ENCODE data around the gene TNS3.

Gene TNS3

DNA sequence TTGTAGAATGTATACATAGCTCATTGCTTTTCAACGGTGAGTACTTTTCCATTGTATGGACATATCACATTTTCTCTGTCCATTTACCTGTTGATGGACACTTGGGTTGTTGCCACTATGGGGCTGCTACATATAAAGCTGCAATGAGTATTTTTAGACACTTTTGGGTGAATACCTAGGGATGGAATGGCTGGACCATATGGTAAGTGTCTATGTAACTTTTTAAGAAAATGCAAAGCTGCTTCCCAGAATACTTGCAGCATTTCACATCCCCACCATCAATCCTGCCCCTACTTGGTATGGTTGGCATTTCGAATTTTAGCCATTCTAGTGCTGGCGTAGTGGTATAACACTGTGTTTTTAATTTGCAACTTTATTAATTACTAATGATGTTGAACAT, 274.6 kb downstream of the TNS3 start:
- DNase-seq (ENCODE audit: low read depth in 2 of 2) = no peak

DNA sequence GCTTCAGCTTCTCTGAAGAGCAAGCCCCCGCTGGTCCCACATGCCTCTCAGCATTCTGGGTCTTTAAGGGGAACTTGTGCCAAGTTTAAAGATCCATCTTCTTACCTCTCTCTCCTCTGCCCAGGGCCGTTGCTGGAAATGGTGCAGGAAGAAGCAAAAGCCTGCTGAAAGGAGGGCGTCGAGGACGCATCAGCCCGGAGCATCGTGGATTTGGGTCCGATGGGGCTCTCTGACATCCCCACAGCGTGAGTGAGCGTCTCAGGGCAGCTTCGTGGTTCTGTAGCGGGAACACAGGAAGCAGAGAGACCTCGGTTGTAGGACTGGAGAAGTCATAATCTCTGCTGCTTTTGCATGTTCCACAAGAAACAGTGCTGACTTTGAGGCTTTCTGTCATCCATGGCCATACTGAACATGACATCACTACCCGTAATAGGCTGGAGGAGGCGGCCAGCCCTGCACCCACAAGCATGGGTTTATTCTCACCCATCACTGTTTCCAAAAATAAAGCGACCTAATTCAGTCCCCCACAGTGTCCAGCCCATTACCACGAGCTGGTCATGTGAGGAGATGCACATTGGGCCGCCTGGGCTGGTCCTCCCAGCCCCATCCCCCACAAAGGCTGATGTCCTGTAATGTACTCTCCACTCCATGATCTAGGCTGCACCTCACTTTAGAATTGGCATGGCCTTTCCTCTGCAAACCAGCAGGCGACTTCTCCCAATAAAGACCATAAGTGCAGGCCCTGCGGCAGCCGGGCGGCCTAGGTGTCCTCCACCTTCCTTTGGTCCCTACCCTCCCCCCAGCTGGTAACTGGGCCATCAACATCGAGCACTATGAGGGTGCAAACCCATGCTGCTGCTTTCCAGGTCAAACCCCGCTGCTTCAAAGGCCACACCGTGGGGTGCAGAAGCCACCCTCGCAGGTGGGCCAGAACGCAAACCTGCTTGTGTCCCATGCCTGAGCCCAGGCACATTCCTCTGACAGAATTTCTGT, 276.9 kb downstream of the TNS3 start:
- no peak for DNase-seq (ENCODE audit: low read depth in 2 of 2)

DNA sequence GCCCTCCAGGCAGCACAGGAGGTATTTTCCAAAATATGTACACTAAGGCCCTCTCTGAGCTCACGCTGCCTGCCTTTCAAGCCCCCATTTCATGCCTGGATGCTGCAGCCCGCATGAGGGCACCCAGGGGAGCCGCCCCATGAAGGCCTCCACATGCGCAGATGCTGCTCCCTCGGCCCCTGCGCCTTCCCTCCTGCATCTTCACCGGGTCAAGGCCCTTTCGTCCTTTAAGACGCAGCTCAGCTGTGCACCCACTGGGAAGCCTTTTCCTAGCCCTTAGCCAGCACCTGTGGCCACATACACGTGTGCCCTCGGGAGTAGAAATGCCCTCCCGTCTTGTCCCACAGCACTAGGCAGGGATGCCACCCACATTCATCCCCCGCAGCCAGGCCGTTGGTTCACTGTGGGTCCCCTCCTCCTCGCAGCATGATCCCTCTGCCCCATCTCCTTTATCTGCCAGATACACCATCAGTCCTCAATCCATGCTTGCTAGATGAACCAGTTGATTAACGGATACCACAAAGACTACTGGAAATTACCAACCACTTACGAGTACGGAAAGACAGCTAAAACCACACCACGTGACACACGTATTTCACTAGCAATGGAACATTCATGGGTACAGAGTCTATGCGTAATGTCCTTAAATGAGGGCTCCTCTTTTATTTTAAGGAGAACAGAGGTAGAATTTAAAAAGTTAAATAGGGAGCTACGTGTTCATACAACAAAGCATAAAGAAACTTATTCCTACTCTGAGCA, 278.0 kb downstream of the TNS3 start:
- no peak for DNase-seq (ENCODE audit: low read depth in 2 of 2)

DNA sequence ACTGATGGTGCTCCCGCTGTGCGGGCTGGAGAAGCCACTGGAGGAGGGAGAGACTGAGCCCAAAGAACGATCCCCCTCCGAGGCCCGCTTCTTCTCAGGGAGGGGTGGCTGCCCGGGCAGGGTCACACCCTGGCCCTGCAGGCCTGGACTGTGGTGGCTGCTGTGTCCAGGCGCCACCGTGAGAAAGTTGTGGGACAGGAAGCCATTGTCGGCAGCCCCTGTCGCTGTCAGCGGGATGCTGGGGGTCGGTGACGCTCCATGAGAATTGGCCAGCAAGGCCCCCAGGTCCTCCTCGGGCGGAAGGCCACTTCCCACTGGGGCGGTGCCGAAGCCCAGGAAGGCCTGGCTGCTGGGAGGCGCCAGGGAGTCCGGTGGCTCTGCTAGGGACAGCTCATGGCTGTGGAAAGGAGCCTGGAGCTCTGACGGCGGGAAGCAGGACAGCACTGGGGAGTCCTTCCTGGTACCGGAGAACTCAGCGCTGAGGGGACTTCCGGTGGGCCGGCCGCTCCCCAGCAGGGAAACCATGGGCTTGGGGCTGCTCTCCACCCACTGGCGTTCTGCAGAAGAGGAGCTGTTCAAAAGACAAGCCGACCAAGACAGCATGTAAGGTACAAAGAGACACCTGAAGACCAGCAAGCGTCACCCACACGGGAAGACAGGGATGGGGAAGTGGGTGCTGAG, 278.8 kb downstream of the TNS3 start:
- DNase-seq (ENCODE audit: low read depth in 2 of 2) = no peak

DNA sequence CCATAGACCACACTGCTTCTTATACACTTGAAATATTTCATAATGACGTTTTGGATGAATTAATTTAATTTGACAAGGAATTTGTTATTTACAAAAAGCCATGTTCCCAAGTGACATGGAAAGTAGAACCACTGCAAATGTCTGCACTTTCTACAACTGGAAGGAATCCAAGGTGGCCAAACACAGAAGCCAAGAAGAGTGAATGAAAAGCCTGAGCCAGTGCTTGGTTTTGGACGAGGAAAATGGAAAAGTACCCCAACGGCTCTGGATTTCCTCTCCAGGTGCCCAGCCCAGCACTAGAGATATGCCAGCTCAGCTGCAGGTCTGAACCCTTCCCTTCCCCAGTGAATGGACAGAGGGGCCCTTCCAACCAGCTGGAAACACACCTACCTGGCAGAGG, 279.4 kb downstream of the TNS3 start:
- no peak for DNase-seq (ENCODE audit: low read depth in 2 of 2)

DNA sequence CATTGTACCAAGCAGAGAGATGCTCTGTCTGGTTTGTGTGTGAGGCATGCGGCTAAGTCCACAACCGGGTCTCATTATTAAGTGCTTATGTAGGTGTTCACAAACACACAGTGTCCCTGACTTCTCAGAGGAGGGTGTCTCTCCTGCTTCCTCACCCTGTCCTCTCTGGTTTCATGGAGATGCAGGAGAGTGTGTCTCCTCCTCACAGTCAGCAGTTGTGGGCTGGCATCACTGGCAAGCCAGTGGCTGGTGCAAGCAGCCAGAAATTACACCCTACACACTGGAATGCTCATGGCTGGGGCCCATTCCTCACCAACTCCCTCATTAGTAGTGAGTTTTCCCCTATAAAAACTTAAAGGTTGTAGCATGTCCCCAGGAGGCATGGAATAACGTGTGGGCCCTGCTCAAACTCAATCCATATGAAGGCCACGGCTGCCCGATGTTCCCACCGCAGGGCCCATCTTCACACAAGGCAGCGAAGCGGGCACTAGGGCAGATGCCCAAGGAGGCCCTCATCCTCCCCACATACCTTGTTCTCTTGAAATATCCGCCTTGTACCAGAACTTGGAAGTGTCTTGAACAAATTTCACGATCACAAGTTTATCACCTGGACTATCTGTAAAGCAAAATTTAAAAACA, 280.1 kb downstream of the TNS3 start:
- no peak for DNase-seq (ENCODE audit: low read depth in 2 of 2)

DNA sequence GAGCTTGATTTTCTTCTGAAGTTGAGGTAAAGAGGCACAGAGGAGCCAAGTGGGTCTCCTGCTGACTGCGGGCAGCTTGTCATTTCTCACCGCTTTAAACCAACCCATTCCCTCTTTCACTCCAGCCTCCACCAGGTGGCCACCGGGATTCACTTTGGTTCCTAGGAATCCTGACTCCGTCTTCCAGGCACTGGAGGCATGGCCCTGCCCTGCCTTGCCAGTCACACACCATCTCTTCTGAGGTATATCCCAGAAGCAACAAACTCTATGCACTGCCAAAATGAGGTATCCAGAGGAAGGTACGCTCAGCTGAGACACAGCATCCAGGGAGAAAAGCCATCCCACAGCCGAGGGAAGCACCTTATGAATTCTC, 280.8 kb downstream of the TNS3 start:
- DNase-seq (ENCODE audit: low read depth in 2 of 2) = no peak

DNA sequence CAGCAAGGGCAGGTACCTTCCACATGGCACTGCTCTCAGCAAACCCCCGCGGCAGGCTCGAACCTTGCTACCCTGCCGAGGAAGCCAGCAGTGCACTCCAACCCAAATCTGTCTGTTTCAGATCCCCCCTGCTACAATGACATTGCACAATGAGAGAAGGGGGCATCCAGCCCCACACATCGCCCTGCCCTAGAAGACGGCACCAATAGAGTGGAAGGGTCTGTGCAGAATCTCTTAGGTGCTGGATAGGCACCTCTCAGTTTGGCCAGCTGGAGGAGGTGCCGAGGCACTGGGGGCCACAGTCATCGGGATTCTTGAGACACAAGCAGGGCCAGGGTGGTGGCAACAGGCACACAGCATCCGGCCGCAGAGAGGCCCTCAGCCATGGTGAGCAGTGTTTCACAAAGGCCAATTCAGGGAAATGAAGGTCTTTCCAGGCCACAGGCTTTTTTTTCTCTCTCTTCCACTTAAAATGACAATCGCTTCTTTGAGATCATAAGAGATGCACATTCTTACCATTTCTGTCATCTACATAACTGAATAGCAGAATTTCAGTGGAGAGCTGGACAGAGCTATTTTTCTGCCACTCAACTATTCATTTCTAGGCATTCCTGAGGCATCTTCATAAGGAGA, 281.3 kb downstream of the TNS3 start:
- no peak for DNase-seq (ENCODE audit: low read depth in 2 of 2)

DNA sequence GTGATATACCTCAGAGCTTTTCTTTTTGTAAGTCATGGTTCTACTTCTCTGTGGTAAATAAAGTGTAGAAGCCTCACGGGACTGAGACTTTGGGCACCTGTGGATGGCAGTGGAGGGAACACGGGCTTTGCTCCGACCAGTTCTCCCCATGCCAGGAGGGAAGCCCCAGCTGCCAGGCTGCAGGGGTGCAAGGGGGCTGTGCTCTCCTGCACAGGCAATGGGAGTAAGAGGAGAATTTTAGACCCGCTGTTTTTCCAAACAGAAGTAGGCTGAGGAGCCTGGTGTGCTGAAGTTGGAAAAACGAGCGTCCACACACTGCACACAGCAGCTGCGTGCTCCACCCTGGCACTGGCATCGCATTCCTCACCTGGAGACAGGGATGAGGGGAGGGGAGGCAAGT, 282.4 kb downstream of the TNS3 start:
- no peak for DNase-seq (ENCODE audit: low read depth in 2 of 2)

DNA sequence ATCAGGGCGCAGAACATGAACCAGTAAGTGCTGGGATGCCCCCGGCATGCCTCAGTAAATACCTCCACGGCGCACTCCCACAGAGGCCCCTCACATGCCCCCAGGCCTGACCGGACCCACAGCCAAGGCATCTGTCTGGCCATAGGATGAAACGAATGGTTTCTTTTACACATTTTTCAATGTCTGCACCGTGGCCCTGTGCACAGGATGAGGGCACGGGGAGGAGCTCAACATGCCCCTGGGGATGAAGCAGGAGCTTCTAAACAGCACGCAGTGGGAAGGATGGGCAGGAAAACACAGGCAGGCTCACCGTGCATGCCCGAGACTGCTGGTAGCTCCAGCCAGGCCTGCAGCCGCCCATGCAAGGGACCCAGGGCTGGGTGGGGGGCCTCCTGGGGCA, 283.3 kb downstream of the TNS3 start:
- no peak for DNase-seq (ENCODE audit: low read depth in 2 of 2)

DNA sequence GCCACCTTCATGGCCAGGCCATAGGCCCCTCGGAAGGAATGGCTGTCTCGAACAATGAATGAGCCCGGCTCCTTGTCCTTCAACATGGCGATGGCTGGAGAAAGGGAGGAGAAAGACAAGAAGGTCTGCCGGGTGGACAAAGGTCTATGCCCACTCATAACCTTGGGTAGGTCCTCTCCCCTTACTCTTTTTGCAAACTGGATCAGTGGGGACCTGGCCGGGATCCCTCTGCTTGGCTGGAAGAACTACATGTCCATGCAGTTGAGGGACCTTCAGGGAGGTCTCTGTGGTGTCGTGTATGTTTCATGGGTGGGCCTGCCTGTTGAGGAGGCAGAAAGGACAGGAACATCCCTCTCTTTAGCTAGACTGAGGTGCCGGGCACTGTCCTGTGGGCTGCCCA, 284.8 kb downstream of the TNS3 start:
- DNase-seq (ENCODE audit: low read depth in 2 of 2) = no peak

DNA sequence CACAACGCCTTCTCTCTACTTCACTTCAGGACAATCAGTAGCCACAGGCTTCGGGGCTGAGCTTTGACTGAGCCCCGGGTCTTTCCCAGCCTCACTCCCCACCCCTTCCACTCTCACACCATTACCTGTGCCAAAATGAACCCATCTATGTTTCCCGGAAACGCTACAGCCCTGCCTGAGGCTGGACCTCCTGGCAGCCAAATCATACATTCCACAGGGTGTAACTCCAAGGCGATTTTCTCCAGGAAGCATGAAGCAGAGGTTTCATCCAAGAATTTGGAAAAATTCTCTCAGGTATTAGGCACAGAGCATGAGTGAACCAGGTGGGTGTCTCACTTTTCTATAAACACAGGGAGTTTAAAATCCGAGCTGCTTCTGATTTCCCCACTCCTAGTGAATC, 286.3 kb downstream of the TNS3 start:
- no peak for DNase-seq (ENCODE audit: low read depth in 2 of 2)

DNA sequence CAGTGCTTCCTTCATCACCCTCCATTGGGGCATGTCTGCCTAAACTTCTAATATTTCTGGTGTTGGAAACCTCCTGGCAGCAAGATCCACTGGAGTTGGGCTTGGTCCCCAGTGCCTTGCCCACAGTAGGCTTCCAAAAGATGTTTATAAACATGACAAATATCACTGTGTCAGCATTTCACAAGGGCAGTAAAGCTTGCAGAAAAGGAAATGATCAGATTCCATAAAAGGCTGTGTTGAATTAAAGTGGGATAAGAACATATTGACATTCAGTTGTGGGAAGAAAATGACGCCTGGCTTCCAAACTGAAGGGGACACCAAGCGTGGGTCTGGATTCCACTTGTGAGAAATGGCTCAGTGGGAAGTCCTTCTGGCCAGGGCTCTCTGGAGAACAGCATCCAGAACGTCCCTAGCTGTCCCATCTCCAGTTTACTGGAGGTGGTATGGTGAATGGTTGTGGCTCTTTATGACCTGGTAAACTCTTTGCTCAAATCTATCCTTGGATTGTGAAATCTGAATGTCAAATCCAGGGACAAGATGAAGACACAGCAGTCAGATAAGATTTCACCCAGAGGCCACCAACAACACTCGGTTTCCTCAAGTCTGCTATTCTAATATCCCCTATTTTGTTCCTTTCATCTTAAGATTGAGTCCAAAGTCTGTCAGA, 287.2 kb downstream of the TNS3 start:
- no peak for DNase-seq (ENCODE audit: low read depth in 2 of 2)

DNA sequence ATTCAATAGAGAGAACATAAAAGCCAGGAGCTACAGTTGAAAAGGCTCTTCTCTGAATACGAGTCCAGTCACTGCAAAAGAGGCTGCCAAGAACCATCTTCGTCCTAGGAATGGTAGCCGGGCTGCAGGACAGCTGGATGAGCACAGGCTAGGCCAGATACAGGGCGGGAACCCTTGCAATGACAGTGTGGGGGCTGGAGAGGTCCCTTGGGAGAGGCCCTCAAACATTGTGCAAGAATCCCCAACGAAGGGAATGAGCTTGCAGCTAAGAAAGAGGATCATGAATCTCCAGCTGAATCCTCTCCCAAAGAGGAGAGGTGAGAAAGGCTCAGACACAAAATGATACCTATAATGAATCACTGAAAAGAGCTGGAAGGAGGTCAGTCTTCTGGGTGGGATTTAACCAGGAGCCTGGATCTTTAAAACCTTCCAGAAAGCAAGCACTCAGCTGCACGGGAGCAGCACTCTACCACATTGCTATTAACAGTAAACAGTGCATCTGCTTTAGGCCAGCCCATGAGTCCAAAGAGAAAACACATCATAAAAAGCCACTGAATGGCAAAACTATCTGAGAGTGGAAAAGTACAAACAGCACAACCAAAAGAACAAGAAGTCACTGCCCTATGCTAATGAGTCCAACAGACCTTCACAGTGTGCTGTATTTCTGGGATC, 287.9 kb downstream of the TNS3 start:
- no peak for DNase-seq (ENCODE audit: low read depth in 2 of 2)

DNA sequence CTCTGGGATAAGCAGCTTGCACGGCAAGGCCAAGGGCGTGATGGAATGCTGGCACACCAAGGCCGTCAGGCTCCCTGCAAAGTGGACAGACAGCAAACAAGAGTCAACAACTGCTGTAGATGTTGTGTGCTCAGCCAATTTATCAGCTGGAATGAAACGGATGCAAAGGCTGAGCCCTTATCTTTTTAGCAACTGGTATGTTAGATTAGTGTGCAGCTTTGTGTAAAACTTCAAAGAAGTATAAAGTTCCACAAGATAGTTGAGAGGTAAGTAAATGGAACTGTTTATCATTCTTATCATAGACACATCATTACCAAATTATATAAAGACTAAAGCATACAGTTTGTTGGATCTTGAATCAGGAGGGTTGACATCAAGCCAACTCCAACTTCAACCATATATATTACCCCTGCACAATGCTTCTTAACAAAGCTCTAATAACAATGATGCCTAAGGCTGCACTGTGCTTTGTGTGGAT, 289.0 kb downstream of the TNS3 start:
- no peak for DNase-seq (ENCODE audit: low read depth in 2 of 2)

DNA sequence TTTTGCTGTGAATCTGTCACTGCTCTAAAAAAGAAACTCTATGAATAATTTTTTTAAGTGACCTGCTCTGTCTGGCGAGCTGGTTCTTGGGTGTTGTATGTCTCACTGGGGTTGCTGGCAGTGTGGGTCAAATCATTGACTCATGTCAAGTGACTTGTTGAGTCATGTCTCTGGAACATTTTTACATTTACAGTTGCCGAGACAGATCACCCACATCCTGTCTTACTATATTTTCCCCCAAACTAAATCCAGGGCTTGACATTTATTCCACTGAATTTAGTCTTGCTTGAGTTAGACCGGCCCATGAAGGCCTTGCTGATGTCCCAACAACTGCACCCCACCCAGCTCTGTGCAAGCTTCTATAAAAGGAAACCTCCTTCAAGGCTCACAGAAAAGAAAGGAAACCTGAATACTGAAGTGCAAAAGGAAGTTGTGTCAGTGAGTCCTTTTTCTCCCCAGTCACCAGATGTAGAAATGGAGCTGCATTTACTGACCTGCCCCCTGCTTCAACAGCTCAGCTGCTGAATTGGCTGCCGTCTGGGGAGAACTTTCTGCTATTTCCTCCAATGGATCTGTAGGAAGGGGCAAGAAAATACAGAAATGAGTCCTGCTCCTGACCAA, 290.3 kb downstream of the TNS3 start:
- no peak for DNase-seq (ENCODE audit: low read depth in 2 of 2)

DNA sequence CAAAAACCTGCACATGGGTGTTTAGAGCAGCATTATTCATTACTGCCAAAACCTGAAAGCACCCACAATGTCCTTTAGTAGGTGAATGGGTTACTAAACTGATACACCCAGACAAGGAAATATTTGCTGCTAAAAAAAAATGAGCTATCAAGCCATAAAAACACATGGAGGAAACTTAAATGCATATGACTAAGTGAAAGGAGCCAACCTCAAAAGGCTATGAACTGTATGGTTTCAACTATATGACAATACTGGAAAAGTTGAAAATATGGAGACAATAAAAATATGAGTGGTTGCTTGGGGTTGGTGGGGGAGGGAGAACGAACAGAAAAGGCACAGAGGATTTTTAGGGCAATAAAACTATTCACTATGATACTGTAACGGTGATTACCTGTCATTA, 291.0 kb downstream of the TNS3 start:
- DNase-seq (ENCODE audit: low read depth in 2 of 2) = no peak

DNA sequence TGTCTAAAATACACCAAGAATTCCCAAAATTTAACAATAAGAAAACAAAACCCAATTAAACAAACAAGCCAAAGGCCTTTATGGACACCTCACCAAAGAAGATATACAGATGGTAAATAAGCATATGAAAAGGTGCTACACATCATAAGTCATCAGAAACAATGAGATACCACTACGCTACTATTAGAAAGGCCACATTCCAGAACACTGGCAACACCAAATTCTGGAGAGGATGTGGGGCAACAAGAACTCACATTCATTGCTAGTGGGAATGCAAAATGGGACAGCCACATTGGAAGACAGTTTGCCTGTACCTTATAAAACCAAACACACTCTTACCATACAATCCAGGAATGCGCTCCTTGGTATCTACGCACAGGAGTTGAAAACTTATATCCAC, 291.4 kb downstream of the TNS3 start:
- no peak for DNase-seq (ENCODE audit: low read depth in 2 of 2)

DNA sequence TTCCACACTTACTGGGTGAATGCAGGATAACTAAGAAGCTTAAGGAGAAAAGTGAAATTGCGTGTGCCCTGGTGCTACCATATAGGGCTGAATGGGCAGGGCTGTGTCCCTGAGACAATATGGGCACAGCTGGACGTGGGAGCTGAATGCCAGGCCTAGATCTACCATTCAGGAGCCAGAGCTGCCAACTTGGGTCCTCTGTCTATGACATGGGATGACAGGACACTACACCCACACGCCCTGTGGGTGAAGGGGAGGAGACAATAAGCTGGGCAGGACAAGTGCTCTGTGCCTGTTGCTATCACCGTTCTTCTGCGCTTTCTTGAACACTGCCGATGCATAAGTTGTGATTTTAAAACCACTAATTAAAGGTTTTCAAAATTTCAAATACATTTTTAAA, 293.9 kb downstream of the TNS3 start:
- DNase-seq (ENCODE audit: low read depth in 2 of 2) = no peak

Measured in stimulated activated CD8-positive, alpha-beta memory T cell treated with anti-CD3 and anti-CD28 coated beads, Interleukin-2, amount 100 ng/mL, for 1 hour (primary cell).